Epithelial cell of esophagus (primary cell): ENCODE data around the gene SH3RF2.

ENCODE experiments used
- DNase-seq: peaks from one replicate; pipeline ENCODE4 v3.0.0; 2010; ENCODE audit warnings: low read depth
- H3K4me3 ChIP-seq: 2 replicates; pipeline ENCODE4 v1.5.1; 2011; ENCODE audit warnings: mild to moderate bottlenecking, low read length, control low read depth
- TF ChIP-seq, protein P1 (sequence below): IDR thresholded peaks from 2 replicates; pipeline ENCODE4 v1.5.1; 2011; ENCODE audit warnings: low read depth, mild to moderate bottlenecking, low read length, control low read depth, inconsistent platforms; ENCODE audit not compliant: insufficient read depth; ENCODE audit errors: missing control alignments

The SH3RF2 gene

DNA sequence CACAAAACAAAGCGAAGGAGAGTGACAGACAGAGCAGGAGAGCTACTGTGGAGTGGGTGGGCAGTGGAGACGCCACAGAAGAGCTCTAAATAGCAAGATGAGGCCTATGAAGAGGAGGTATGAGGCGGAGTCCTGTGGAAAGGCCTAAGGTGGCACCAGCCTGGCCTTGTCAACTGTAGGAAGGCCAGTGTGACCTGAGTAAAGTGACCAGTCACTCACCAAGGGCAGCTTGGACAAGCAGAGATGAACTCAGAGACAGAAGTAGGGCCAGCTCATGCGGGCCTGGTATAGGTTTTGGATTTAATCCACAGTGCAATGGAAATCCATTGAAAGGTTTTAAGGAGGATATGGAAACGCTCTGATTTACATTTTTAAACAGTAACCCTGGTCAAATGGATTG, 23.8 kb upstream of the SH3RF2 start:
- TF ChIP-seq, protein P1, sequence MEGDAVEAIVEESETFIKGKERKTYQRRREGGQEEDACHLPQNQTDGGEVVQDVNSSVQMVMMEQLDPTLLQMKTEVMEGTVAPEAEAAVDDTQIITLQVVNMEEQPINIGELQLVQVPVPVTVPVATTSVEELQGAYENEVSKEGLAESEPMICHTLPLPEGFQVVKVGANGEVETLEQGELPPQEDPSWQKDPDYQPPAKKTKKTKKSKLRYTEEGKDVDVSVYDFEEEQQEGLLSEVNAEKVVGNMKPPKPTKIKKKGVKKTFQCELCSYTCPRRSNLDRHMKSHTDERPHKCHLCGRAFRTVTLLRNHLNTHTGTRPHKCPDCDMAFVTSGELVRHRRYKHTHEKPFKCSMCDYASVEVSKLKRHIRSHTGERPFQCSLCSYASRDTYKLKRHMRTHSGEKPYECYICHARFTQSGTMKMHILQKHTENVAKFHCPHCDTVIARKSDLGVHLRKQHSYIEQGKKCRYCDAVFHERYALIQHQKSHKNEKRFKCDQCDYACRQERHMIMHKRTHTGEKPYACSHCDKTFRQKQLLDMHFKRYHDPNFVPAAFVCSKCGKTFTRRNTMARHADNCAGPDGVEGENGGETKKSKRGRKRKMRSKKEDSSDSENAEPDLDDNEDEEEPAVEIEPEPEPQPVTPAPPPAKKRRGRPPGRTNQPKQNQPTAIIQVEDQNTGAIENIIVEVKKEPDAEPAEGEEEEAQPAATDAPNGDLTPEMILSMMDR, result no peak
- no peak overlapping the region for H3K4me3 ChIP-seq
- no peak for DNase-seq

GRCh38 chr5:145913701-145914100, 22.7 kb upstream of the SH3RF2 start:
- no peak overlapping the region for H3K4me3 ChIP-seq
- TF ChIP-seq, protein P1, result no peak
- DNase-seq, result no peak

GRCh38 chr5:145915970-145916638, 20.3 kb upstream of the SH3RF2 start:
- DNase-seq, result no peak
- no peak overlapping the region for H3K4me3 ChIP-seq
- TF ChIP-seq, protein P1, result no peak

DNA sequence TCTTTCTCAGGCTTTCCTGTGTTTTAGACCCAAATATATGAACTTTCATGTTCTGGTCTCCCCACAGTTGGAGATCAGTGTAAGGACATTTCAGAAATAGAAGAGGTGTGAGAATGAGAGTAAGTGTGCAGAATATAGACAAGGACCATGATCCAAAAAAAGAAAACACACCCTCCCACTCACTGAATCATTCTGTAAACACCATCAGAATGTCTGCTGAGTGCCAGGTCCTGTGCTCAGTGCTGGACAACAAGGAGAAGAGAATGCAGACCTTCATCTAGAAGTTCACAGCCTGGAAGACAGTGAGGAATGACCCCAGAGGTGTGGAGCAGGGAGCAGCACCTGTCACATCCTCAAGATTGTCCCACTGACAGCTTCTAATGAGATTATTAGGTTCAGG, 19.1 kb upstream of the SH3RF2 start:
- no peak overlapping the region for H3K4me3 ChIP-seq
- no peak for DNase-seq
- TF ChIP-seq, protein P1, result no peak

DNA sequence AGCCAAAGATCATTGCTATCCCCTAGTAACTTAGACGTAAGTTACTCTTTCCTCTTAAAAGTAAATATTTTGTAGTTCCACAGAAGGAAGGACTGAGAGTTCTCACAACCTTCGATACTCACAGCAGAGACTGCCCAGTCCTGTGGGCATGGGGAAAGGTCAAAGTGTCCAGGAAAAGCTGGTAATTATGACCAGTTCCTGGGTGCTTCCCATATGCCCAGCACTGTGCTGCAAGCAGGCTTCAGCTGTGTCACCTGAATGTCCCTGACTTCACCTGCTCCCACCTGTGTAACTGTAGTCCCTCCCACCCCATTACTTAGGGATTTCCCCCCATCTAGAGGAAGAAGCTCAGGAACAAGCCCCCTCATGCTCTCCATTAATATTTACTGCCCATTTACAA, 18.0 kb upstream of the SH3RF2 start:
- DNase-seq, result no peak
- TF ChIP-seq, protein P1, result no peak
- H3K4me3 ChIP-seq, result no peak overlapping the region

- no peak for DNase-seq
- TF ChIP-seq, protein P1, result no peak
- no peak overlapping the region for H3K4me3 ChIP-seq
These were observed 17.0 kb upstream of the SH3RF2 start for GRCh38 chr5:145919413-145919812.
